ENCODE measurements around the gene PIGP.
"Not testable (repeated sequence)": the region's sequence is repeated elsewhere in the genome, so short reads cannot be mapped to it uniquely, and the experiment has no call there.

Gene PIGP

DNA sequence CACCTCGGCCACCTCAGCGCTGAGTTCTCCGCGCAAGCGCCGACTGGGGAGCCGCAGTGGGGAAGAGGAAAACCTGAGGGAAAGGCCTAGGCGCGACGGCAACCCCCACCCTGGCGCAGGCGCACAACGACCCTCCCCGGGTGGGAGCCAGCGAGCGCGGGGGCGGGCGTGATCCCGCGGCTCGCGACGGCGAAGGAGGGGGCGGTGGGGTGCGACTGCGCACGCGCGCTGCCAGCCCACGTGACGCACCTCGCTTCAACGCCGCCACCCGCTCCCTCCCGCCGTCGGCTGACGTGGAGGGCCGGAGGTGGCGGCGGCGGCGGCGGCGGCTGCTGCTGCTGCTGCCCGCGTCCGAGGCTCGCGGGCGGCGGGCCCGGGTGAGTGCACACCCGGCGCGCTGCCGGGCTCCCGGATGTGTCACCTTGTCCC lies at the start of gene PIGP, which contains the start of gene TTC3:
Gene PIGP, minus strand, starts transcription at position 84 of the 429 bp plus-strand sequence. CDS start 556 bp downstream, outside the sequence.
Gene TTC3, plus strand, starts transcription at position 267 of the 429 bp plus-strand sequence. CDS start 14,004 bp downstream, outside the sequence.
- peak; percentile 88 for DNase-seq

DNA sequence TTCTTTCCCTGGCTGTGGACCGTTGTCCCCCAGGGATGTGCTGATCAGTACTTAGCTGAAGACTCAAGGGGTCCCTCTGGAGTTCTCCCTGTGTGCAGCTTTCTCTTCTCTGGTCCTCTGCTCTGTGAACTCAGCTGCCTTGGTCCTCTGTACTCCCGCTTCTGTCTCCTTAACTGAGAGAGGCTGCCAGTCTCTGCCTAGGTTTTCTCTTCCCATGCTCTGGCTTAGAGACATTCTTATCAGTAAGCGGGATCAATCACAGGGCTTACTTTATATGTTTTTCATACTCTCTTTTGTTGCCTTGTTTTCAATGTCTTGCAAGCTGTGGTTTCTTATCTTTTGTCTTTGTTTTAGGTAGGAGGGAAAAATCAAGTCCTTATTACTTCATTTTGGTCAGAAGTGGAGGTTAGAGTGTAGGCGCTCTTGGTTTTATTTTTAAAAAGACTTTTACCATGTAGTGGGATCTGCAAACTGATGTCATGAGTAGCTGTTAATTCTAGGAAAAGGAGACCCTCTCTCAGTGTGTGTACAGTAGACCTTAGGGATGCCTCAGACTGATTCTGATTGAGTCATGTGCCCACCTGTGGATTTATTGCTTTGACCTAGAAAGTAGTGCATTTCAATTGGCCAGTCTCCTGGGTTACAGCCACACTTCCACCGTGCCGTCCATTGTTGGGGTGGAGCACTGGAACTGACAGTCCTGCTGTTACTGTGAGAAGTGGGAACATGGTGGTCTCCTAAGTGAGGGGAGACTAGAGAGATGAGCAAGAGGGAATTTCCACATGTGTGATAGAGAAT lies 46.7 kb upstream of the PIGP start:
- no peak for DNase-seq

DNA sequence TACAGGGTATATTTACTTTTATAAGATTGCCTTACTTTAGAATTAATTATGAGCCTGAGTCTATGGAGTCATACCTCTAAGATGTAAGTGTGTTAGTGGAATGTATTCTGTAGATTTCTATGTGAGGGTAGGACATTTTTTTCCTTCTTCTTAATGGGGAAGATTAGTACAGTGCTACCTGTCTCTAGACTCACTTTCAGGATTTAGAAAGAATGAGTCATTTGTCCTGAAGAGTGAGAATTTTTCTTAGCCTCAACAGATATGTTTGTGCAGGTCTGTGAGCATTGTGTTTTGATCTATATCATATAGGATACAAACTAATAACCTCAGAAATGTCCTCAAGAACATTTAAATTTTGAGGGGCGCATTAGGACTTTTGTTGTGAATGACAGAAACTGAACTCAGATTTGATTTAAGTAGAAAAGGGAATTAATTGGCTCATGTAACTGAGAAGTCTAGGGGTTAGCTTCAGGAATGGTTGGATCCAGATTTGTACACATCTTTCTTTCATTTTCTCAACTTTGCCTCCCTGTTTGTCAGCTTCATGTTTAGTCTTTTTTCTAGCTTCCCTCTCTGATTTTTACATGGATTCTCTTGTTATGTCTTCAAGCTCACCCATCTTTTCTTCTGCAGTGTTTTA lies 45.4 kb upstream of the PIGP start:
- no peak for DNase-seq

DNA sequence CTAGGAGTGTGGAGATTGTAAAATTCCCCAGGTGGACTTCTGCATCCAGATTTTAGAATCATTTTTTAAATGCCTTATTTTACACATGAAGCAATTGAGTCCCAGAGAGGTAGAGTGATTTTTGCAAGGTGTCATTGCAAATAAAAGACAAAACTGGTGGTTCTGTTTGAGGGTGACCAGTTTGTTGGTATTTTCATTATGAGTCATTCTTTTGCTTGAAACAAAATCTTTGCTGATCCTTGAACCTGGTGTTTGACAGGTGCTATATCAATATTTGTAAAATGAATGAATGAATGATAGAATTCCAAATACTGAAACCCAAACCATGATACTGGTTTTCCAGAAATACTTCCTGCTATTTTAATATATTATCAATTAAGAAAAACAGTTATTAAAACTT lies 44.3 kb upstream of the PIGP start:
- DNase-seq = no peak

DNA sequence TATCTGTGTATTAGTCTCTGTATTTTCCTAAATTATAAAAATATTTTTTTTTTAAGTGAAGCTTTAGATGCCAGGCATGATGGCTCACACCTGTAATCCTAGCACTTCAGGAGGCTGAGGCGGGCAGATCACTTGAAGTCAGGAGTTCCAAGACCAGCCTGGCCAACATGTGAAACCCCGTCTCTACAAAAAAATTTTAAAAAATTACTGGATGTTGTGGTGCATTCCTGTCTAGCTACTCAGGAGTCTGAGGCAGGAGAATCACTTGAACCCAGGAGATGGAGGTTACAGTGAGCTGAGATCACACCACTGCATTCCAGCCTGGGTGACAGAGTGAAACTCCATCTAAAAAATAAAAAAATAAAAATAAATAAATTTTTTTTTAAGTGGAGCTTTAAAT lies 43.6 kb upstream of the PIGP start:
- DNase-seq = not testable (repeated sequence)

DNA sequence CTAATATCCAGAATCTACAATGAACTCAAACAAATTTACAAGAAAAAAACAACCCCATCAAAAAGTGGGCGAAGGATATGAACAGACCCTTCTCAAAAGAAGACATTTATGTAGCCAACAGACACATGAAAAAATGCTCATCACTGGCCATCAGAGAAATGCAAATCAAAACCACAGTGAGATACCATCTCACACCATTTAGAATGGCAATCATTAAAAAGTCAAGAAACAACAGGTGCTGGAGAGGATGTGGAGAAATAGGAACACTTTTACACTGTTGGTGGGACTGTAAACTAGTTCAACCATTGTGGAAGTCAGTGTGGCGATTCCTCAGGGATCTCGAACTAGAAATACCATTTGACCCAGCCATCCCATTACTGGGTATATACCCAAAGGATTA lies 41.4 kb upstream of the PIGP start:
- not testable (repeated sequence) for DNase-seq

DNA sequence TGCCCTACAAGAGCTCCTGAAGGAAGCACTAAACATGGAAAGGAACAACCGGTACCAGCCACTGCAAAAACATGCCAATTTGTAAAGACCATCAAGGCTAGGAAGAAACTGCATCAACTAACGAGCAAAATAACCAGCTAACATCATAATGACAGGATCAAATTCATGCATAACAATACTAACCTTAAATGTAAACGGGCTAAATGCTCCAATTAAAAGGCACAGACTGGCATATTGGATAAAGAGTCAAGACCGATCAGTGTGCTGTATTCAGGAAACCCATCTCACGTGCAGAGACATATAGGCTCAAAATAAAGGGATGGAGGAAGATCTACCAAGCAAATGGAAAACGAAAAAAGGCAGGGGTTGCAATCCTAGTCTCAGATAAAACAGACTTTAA lies 38.2 kb upstream of the PIGP start:
- DNase-seq = not testable (repeated sequence)

DNA sequence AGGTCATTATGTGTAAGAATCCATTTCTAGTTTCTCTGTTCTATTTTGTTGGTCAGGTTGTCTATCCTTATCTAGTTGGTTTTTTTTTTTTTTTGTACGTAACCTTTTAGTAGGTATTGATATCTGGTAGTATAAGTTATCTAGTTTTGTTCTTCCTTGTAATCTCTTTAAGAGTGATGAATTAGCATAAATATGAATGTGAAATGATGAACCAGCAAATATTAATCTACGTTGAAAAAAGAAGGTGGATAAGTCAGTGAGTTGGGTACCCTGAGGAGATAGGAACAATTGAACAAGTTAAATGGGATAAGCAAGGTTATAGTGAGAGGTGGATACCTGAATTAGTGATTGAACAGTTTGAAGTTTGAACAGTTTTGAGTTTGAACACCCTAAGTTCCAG lies 34.1 kb upstream of the PIGP start:
- no peak for DNase-seq

DNA sequence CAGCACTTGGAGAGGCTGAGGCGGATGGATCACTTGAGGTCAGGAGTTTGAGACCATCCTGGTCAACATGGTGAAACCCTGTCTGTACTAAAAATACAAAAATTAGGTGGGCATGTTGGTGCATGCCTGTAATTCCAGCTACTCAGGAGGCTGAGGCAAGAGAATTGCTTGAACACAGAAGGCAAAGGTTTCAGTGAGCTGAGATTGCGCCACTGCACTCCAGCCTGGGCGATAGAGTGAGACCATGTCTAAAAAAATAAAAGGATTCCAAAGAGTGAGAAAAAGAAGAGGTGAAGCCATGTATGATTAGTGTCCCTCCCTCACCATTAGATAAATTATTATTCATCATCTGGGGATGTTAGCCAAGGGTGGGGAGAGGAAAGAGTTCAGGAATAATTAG lies 29.9 kb upstream of the PIGP start:
- DNase-seq = not testable (repeated sequence)

DNA sequence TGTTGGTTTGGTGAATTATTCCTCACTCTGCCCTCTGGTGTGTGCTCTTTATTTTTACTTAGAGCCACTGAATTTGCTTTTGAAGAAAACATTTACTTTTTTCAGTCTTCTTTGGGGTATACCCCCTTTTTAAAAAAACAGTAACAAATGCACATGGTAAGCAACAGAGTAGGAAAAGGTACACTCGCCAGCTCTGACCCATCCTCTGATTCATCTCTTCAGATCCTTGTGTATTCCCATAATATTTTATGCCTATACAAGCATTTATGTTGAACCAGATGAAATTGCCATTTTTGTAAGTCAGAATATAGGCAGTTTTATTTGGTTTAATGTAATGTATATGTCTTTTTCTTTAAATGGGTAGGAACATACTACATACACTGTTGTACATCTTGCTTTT lies 28.5 kb upstream of the PIGP start:
- no peak for DNase-seq

DNA sequence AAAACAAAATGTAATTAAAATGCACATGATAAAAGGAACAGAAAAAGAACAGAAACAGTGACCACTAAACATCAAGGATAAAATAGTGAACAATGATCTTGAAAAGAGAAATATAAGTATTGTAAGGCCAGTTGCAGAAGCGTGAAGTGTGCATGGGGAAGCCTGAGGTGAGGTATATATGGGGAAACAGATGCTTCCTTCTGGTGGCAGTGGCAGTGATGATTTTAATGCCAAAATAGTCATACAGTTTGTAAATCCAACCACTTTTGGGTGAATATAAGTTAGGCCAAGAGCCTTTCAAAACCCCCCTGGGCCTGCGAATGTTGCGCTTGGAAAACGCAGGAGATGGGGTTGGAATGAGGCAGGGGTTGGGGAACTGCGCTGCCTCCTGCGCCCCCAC lies 27.4 kb upstream of the PIGP start:
- DNase-seq = no peak

DNA sequence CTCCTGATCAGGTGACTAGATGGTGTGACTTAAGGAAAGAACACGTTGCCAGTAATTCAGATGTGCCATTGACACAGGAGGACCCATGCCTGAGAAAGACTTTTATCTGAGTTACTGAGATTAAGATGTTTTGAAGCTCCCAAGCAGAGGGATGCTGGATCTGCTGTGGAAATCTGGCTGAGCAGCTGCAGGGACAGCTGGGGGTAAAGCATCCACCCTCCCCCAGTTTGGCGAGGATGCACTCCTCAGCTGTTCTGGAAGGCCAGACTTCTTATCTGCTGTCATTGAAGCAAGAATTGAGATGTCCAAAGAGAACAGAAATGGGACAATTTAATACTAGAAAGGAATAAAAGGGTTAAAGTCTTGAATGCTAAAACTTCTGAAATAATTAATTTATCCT lies 25.9 kb upstream of the PIGP start:
- DNase-seq = no peak

DNA sequence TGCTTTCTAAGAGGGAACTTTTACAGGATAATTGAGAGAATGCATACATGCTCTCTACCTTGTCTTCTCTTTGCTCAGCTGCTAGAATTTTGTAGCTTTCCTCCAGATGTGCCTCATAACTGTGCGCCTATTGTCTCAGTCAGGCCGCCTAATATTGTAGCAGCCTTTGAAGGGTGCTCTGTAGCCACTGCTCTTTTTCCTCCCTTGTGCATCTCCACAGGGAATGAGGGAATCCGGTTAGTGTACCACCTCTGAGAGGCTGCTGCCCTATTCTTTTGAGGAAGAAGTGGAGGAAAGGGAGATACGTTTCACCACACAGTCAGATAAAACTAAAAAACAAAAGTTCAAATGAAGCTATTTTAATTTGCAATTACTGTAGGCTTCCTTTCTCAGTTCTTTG lies 22.9 kb upstream of the PIGP start:
- DNase-seq = no peak

DNA sequence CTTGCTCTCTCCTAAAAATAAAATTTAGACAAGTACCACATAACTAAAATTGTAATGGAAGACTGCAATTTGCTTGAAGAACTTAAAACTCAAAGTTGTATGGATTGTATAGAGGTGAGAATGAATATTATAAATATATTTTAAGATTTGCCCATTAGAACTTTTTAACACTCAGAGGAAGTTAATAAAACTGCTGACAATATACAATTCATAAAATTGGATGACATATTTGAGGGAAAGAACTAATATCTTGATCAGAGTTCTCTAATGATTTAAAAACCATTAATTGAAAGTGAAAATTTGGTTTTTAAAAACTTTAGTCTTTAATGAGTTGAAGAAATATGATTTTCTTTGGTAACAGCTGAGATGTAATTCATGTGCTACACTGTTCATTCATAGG lies 21.1 kb upstream of the PIGP start:
- no peak for DNase-seq

DNA sequence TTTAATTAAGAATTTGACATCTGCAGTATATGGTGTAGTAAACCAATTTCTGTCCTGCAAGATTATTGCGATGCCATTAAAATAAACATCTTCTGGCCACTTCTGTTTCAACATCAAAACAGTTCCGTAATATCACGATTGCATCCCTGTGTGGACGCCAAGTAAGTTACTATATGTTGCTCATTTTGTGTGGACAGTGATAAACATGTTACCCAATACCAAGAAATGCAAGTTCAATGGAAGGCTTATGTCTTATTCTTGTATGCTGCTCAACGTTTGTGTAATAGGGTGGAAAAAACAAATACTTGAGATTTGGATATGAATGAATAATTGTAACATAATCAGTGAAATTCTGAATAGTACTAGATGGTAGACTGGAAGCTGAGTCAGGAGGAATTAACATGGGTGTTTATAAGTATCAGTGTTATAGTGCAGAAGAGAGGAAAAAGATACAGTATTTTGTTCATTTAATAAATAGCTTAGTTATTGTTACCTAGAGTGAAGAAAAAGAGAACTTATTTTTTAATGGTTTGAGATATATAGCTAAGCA lies 15.4 kb upstream of the PIGP start:
- DNase-seq = no peak

DNA sequence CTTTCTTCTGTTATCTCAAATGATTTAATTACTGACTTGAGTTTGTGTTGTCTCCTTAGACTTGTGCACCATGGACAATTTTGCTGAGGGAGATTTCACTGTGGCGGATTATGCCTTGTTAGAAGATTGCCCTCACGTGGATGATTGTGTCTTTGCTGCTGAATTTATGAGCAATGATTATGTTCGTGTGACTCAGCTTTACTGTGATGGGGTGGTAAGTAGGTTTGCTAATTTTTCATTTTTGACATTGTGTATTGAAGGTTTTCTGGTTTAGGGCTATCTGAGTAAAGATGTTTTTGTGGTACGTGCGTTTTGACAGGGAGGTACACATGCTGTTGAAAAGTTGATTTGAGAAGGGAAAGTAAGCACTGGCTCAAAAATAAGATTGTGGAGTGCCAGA lies 14.3 kb upstream of the PIGP start:
- DNase-seq = no peak

DNA sequence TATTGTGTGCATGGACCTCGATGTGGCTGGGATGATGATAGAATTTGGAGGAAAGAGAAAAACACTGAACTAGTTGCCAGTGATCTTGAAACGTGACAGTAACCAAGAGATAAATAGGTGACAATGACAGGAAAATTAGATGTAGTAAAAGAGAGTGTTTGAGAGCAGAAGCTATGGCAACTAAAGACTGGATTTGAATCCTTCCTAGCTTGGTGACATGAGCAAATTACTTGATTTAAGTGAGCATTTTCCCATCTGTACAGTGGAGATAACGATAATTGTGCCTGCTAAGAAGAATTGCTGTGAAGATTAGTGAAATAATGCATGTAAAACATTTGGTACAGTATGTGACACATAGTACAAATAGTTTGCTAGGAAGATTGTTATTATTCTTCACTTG lies 12.9 kb upstream of the PIGP start:
- DNase-seq = no peak

DNA sequence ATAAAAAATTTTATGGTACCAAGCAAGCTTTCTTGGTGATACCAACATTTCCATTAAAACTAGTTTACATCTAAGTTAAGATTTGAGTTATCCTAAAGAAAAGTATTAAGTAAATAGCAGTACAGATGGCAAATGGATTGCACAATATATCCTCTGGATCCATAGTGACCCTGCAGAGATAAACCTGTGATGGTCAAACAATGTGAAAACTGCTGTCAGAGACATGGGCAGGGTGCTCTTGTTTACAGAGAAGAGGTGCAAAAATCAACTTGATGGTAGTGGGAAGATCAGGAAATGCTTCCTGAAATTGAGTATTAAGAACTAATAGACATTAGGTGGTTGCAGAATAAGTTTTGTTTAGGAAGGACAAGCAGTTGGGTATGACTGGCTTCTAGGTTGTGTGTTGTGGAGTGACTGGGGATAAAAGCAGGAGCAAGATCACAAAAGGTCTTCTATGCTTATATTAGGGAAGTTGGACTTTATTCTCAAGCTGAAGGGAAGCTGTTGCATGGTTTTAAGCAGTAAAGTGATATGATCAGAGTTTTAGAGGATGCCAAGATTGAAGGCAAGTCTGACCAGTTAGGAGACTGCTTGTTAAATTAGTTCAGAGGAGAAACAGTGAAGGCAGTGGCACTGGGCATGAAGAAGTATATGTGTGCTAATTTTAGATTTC lies 10.1 kb upstream of the PIGP start:
- DNase-seq = no peak

DNA sequence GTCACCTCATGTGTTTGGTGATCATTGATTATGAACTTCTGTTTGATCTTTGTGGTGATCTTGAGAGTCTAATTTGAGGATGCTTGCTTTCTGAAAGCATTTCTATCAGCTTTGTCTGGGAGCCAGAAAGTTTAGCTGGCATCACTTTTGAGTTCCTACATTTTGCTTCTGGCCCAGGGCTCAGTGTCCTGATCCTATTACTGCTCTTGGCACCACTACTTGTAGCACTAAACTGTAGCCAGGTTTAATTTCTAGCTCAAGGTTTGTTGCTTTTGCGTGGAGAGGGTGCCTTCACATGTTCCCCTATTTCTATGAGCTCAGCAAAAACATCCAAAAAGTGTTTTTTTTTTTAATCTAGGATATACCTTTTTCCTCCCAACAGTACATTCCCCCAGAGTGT lies 9.5 kb upstream of the PIGP start:
- no peak for DNase-seq

DNA sequence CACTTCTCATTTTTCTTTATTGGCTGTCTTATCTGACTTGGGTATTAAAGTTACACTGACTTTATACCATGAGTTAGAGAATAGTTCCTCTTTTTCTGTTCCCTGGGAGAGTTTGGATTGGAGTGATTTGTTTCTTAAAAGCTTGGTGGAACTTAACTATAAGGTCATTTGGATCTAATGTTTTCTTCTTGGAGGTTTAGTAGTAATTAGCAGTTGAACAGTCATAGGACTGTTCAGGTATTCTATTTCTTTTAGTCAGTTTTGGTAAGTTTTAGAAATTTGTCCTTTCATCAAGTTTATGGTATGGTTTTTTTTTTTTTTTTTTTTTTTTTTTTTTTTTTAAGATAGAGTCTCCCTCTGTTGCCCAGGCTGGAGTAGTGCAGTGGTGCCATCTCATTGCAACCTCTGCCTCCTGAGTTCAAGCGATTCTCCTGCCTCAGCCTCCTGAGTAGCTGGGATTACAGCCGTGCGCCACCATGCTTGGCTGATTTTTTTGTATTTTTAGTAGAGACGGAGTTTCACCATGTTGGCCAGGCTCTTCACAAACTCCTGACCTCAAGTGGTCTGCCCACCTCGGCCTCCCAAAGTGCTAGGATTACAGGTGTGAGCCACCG lies 6.4 kb upstream of the PIGP start:
- no peak for DNase-seq

DNA sequence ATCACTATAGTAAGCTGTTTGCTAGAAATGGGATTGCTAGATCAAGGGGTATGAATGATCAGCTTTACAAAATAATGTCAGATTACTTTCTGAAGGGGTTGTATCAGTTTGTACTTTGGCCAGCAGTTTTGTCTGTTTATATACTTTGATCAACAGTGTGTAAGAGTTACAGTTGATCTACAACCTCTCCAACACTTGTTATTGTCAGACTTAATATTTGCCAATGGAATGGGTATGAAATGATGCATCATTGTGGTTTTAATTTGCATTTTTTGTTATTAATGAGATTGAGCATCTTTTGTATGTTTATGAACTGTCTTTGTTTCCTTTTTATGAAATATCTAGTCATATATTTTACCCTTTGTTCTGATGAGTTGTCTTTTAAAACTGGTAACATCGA lies 4.5 kb upstream of the PIGP start:
- no peak for DNase-seq

DNA sequence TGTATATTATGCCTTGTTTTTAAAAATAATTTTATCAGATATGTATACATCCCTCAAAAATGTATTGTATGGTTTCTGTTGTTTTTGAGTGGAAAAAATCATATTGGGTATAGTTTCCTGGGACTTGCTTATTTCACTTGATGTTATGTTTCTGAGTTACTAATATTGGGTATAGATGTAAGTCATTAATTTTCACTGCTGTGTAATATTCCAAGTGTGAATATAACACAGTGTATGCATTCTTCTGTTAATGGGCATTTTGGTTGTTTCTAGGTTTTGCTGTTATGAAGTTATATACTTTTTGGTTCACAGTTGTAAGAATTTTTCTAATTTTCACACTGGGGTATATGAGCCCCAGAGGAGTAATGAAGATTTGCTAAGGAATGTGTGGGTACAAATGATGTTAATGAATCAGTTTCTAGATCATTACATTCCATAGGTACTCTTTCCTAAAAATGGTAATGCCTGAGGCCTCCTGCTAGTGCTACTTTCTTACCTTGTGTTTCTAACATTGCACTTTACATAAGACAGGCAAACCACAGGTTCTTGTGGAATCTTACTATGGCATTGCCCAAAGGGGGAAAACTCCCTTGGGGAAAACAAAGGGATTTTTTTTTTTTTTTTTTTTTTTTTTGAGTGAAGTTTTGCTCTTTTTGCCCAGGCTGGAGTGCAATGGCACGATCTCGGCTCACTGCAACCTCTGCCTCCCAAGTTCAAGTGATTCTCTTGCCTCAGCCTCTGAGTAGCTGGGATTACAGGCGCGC lies 3.4 kb upstream of the PIGP start:
- no peak for DNase-seq
